Colonic mucosa (tissue), 4 donors: ENCODE measurements around the gene RNF214. TPM values are rescaled to one million over a fixed set of nuclear protein-coding genes. Genes with fewer than 3 reads are reported as not detected.

Experiments
- DNase-seq: peaks from one replicate; pipeline ENCODE4 v3.0.0-alpha.2; 2020
- H3K27ac ChIP-seq: fragments of 200-600 bp; one replicate; pipeline ENCODE4 v1.8.0; 2021
- H3K27me3 ChIP-seq: fragments of 200-600 bp; one replicate; pipeline ENCODE4 v1.8.0; 2021
- H3K36me3 ChIP-seq: fragments of 200-600 bp; one replicate; pipeline ENCODE4 v1.8.0; 2021
- H3K4me1 ChIP-seq: fragments of 200-600 bp; one replicate; pipeline ENCODE4 v1.8.0; 2021; ENCODE audit warnings: mild to moderate bottlenecking
- H3K4me3 ChIP-seq: fragments of 200-600 bp; one replicate; pipeline ENCODE4 v1.8.0; 2021
- H3K9ac ChIP-seq, 2 donors: one replicate each; pipeline ENCODE4 v1.7.0; 2013; ENCODE audit warnings: control low read depth in 2 of 2, low read depth in 2 of 2, low read length in 2 of 2
- H3K9me3 ChIP-seq: fragments of 200-600 bp; one replicate; pipeline ENCODE4 v1.8.0; 2021
- intact Hi-C: fragments of 100-400 bp; cut with DNase I; formaldehyde crosslinking; loops from one replicate; pipeline ENCODE4 v1.14.1; 2022
- total RNA-seq, 2 donors: library from RNA; stranded (reverse); fragmentation: NEBNext Ultra II Directional in 1 of 2; extraction: Animal tissue kit (Norgen Biotek cat#: 25700) in 1 of 2; gene quantifications; one replicate each; pipeline ENCODE4 v1.2.1, GENCODE V29; 2021
- TF ChIP-seq, protein P1 (sequence below): fragments of 200-600 bp; IDR thresholded peaks from one replicate; pipeline ENCODE4 v1.8.0; 2022; ENCODE audit warnings: antibody characterized with exemption, mild to moderate bottlenecking
- donor health status: healthy.
- donor health status: DM: no; HTN: no; CAD: no.
- donor health status: DM: no; HTN: no; CAD: no.

RNF214 gene
- total RNA-seq, 2 donors from 2014 or later, result 20.0 to 20.3 TPM

DNA sequence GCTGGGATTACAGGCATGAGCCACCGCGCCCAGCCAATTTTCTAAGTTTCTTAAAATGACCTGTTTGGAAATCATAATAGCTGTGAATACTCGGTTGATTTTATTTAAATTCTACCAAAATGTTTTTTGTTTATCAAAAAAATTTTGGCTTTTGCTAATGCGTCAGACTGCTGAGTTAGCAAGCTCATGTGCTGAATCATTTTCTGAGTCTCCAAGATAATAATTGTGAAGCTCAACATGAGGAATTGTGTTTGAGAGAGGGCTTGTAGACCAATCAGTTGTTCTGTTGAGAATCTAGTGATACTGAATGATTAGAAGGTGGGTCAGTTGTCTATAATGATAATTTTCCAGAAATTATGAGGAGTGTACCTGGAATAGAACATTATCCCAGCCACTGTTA, 15.9 kb downstream of the RNF214 start:
- no peaks in the 10 kb centered on the region for H3K4me1 ChIP-seq
- H3K9ac ChIP-seq, result no peak overlapping the region
- intact Hi-C loops, result no loop called here
- no peaks in the 10 kb centered on the region for H3K9me3 ChIP-seq
- TF ChIP-seq, protein P1, sequence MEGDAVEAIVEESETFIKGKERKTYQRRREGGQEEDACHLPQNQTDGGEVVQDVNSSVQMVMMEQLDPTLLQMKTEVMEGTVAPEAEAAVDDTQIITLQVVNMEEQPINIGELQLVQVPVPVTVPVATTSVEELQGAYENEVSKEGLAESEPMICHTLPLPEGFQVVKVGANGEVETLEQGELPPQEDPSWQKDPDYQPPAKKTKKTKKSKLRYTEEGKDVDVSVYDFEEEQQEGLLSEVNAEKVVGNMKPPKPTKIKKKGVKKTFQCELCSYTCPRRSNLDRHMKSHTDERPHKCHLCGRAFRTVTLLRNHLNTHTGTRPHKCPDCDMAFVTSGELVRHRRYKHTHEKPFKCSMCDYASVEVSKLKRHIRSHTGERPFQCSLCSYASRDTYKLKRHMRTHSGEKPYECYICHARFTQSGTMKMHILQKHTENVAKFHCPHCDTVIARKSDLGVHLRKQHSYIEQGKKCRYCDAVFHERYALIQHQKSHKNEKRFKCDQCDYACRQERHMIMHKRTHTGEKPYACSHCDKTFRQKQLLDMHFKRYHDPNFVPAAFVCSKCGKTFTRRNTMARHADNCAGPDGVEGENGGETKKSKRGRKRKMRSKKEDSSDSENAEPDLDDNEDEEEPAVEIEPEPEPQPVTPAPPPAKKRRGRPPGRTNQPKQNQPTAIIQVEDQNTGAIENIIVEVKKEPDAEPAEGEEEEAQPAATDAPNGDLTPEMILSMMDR, result no peak
- no peak overlapping the region for H3K4me3 ChIP-seq
- H3K27me3 ChIP-seq, result no peaks in the 10 kb centered on the region
- DNase-seq, result no peak
- H3K36me3 ChIP-seq, result peaks cover 16% of the 10 kb centered on the region
- H3K27ac ChIP-seq, result no peak overlapping the region

DNA sequence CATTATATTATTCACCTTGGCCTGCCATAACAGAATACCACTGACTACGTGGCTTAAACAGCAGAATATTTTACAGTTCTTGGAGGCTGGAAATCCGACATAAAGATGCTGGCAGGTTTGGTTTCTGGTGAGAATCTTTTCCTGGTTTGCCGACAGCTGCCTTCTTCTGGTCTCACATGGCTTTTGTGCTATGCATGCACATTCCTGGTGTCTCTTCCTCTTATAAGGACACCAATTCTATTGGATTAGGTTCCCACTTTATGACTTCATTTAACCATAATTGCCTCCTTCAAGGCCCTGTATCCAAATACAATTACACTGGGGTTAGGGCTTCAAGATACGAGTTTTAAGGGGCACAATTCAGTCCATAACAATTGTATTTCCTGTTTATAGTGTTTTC, 17.1 kb downstream of the RNF214 start:
- peaks cover 10% of the 10 kb centered on the region for H3K36me3 ChIP-seq
- TF ChIP-seq, protein P1, result no peak

GRCh38 chr11:117251506-117251905, 19.0 kb downstream of the RNF214 start:
- DNase-seq, result no peak
- intact Hi-C loops, result no loop called here
- Histone ChIP-seq H3K27me3 (no peaks in the 10 kb centered on the region), H3K36me3 (no peaks in the 10 kb centered on the region), H3K4me1 (no peaks in the 10 kb centered on the region), H3K4me3 (no peak overlapping the region), H3K9ac (no peak overlapping the region), H3K9me3 (no peaks in the 10 kb centered on the region), H3K27ac (no peak overlapping the region)
- TF ChIP-seq, protein P1, result no peak

More for the DNA sequence above, 17.1 kb downstream of the RNF214 start:
- Histone ChIP-seq H3K9ac (no peak overlapping the region), H3K27ac (no peak overlapping the region), H3K9me3 (no peaks in the 10 kb centered on the region), H3K4me3 (no peak overlapping the region), H3K4me1 (no peaks in the 10 kb centered on the region), H3K27me3 (no peaks in the 10 kb centered on the region)
- no peak for DNase-seq
- intact Hi-C loops, result no loop called here

GRCh38 chr11:117255966-117256365, 23.5 kb downstream of the RNF214 start:
- Histone ChIP-seq H3K4me3 (no peak overlapping the region), H3K27me3 (no peaks in the 10 kb centered on the region), H3K9ac (no peak overlapping the region), H3K9me3 (no peaks in the 10 kb centered on the region), H3K4me1 (no peaks in the 10 kb centered on the region), H3K36me3 (no peaks in the 10 kb centered on the region), H3K27ac (no peak overlapping the region)
- DNase-seq, result no peak
- TF ChIP-seq, protein P1, result no peak
- intact Hi-C loops, result no loop called here

DNA sequence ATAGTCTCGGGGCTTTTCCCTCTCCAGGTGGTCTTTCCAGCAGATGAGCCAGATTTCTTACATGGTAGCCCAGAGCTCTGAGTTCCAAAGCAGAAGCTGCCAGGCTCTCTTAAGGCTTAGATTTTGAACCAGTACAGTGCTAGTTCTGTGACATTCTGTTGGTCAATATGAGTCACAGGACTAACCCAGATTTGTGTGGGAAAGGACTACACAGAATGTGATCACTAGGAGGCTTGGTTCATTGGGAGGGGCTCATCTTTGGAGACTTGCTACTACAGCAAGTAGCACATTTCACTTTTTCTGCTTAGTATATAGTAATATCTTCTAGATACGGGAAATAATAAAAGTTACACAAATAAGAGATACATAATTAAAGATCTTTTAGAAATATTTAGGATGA, 24.1 kb downstream of the RNF214 start:
- TF ChIP-seq, protein P1, result no peak
- no peak for DNase-seq
- Histone ChIP-seq H3K9me3 (no peaks in the 10 kb centered on the region), H3K27ac (no peak overlapping the region), H3K9ac (no peak overlapping the region), H3K27me3 (no peaks in the 10 kb centered on the region), H3K4me1 (no peaks in the 10 kb centered on the region), H3K4me3 (no peak overlapping the region), H3K36me3 (no peaks in the 10 kb centered on the region)
- intact Hi-C loops, result no loop called here

DNA sequence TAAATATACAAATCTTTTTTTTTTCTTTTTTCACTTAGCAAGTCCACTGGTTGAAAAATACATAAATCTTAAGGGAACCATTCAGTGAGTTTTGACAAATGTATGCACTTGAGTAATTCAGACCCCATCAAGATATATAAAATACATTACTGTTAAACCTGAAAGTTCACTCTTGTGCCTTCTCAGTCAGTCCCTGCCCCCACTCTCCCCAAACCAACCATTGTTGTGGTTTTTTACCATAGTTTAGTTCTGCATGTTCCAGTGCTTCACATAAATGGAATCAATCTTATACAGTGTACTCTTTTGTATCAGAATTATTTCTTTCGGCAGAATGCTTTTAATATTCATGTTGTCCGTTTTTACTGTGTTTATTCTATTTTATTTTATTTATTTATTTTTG, 26.1 kb downstream of the RNF214 start:
- H3K4me1 ChIP-seq, result no peaks in the 10 kb centered on the region
- H3K9ac ChIP-seq, result no peak overlapping the region
- DNase-seq, result no peak
- TF ChIP-seq, protein P1, result no peak
- intact Hi-C loops, result no loop called here
- H3K27me3 ChIP-seq, result no peaks in the 10 kb centered on the region
- H3K4me3 ChIP-seq, result no peak overlapping the region
- H3K9me3 ChIP-seq, result no peaks in the 10 kb centered on the region
- H3K27ac ChIP-seq, result no peak overlapping the region
- no peaks in the 10 kb centered on the region for H3K36me3 ChIP-seq
